ENCODE results near the gene ZSWIM6.

Gene ZSWIM6

GRCh38 chr5:61330845-61331406 lies 1.1 kb upstream of the ZSWIM6 start:
- peak in 1 of 3 donors; percentile 60 for DNase-seq (ENCODE audit: low read depth in 2 of 3, low spot score in 1 of 3)

DNA sequence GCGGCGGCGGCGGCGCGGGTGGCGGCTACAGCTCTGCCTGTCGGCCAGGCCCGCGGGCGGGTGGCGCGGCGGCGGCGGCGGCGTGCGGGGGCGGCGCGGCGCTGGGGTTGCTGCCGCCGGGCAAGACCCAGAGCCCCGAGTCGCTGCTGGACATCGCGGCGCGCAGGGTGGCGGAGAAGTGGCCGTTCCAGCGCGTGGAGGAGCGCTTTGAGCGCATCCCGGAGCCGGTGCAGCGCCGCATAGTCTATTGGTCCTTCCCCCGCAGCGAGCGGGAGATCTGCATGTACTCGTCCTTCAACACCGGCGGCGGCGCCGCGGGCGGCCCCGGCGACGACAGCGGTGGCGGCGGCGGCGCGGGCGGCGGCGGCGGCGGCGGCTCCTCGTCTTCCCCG lies 296 bp downstream of the ZSWIM6 start:
- no peak for DNase-seq (ENCODE audit: low read depth in 2 of 3, low spot score in 1 of 3)

- DNase-seq (ENCODE audit: low read depth in 2 of 3, low spot score in 1 of 3), result no peak
Measured at GRCh38 chr5:61332851-61333320, 828 bp downstream of the ZSWIM6 start.

- no peak for DNase-seq (ENCODE audit: low read depth in 2 of 3, low spot score in 1 of 3)
Measured at GRCh38 chr5:61333321-61333953, 1.4 kb downstream of the ZSWIM6 start.

GRCh38 chr5:61333954-61334867 lies 2.2 kb downstream of the ZSWIM6 start:
- DNase-seq (ENCODE audit: low read depth in 2 of 3, low spot score in 1 of 3), result no peak

DNA sequence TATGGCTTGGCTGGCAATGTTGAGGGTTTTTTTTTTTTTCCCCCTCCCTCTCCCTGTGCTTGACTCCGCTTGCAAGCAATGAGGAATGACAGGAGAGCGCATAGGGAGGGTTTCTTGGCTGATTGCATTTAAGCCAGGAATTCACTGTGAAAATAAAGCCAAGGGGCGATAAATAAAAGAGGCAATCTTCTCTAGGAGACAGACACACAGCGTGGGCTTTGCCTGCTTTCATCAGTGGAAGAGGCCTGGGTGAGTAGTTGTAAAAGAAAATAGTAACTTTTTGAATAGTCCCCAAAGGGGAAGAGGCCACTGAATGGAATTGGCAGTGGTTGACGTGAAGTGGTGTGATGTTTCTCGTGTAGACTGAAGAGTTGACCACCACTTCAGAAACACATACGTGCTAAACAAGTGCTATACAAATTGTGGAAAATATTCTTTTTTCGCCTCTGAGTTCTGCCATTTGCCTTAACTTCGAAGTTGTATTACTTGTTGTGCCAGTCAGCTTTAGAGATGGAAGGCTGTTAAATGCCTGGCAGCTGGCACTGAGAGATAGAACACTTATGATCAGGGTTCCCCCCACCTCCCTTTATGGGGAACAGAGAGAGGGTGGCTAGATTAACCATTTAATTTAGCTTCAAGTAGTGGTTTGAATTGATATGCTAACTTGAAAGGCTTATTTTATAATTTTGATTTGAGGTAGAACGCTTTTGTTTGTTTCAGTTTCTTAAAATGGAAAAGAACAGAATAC lies 3.0 kb downstream of the ZSWIM6 start:
- no peak for DNase-seq (ENCODE audit: low read depth in 2 of 3, low spot score in 1 of 3)

GRCh38 chr5:61339764-61340163 lies 7.7 kb downstream of the ZSWIM6 start:
- no peak for DNase-seq (ENCODE audit: low read depth in 2 of 3, low spot score in 1 of 3)

DNA sequence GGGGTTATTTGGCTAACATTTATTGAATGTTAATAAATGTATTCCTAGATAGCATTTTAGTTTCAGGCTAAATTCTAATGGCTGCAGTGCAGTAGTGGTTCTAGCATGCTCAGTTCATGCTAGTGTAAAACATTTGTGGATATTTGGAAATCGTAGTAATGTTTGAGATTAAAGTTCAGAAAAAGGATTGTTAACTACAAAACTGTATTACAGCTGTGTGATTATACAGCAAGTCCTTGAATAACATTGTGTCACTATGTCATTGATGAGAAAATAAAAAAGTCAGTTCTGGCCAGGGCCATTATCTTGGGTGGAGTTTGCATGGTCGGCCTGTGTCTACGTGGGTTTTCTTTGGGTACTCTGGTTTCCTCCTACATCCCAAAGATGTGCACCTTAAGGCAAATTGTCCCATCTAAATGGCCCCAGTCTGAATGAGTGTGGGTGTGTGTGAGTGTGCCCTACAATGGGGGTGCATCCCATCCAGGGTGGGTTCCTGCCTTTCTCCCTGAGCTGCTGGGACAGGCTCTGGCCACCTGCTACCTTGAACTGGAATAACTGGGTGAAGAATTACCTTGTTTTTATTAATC lies 8.8 kb downstream of the ZSWIM6 start:
- no peak for DNase-seq (ENCODE audit: low read depth in 2 of 3, low spot score in 1 of 3)

GRCh38 chr5:61342071-61342501 lies 10.0 kb downstream of the ZSWIM6 start:
- no peak for DNase-seq (ENCODE audit: low read depth in 2 of 3, low spot score in 1 of 3)

DNA sequence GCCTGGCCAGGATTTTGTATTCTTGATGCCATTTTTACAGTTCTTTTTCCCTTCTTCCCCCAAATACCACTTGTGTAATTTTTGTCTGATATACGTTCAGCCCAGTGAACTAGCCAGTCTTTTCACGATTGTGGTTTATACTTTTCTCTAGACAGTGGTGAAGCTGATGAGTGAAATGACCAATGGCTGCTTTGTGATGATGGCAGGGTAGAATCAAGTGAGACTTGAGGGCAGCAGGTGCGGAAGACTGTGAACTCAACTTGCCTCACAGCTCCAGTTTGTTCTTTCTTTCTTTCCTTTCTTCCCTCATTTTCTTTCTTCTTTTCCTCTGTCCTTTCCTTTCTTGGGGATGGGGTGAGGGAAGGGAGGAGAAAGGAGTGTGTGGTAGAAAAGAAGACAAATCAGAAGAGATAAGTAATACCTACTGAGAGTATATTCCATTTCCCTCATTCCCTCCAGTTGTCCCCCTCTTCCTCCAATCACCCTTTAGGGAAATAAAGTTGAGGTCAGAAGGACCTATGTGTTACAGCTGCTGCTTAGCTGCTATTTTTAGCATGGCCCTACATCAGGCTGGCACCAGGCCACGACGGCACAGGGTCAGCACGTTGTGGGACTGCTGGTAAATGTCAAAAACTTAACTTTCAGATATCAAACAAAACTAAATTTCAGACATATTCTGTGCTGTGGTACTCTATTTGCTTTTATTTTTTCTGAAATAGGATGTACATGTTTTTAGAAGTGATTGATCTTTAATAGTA lies 12.3 kb downstream of the ZSWIM6 start:
- no peak for DNase-seq (ENCODE audit: low read depth in 2 of 3, low spot score in 1 of 3)

- no peak for DNase-seq (ENCODE audit: low read depth in 2 of 3, low spot score in 1 of 3)
Measured at GRCh38 chr5:61346511-61346910, 14.5 kb downstream of the ZSWIM6 start.

DNA sequence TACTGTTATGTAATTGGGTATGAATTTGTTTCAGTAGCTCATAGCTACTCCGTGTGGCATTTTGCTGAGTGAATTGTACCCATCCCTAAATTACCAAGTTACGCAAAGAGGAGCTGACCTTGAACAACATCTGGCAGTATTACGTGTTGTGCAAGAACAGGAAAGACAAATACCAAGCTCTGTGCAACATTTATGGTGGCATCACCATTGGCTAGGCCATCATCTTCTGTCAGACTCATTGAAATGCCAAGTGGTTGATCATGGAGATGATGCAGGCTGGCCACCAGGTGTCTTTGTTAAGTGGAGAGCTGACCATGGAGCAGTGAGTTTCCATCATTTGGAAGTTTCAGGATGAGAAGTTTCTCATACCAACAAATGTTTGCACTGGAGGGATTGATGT lies 15.0 kb downstream of the ZSWIM6 start:
- no peak for DNase-seq (ENCODE audit: low read depth in 2 of 3, low spot score in 1 of 3)

GRCh38 chr5:61348447-61348846 lies 16.4 kb downstream of the ZSWIM6 start:
- no peak for DNase-seq (ENCODE audit: low read depth in 2 of 3, low spot score in 1 of 3)

- no peak for DNase-seq (ENCODE audit: low read depth in 2 of 3, low spot score in 1 of 3)
Measured at GRCh38 chr5:61349935-61350334, 17.9 kb downstream of the ZSWIM6 start.

GRCh38 chr5:61350535-61350934 lies 18.5 kb downstream of the ZSWIM6 start:
- DNase-seq (ENCODE audit: low read depth in 2 of 3, low spot score in 1 of 3), result no peak

- no peak for DNase-seq (ENCODE audit: low read depth in 2 of 3, low spot score in 1 of 3)
Measured at GRCh38 chr5:61351733-61352132, 19.7 kb downstream of the ZSWIM6 start.

GRCh38 chr5:61352180-61352579 lies 20.1 kb downstream of the ZSWIM6 start:
- DNase-seq (ENCODE audit: low read depth in 2 of 3, low spot score in 1 of 3), result no peak

- DNase-seq (ENCODE audit: low read depth in 2 of 3, low spot score in 1 of 3), result no peak
Measured at GRCh38 chr5:61352612-61353156, 20.6 kb downstream of the ZSWIM6 start.

- DNase-seq (ENCODE audit: low read depth in 2 of 3, low spot score in 1 of 3), result no peak
Measured at GRCh38 chr5:61353293-61353692, 21.2 kb downstream of the ZSWIM6 start.

DNA sequence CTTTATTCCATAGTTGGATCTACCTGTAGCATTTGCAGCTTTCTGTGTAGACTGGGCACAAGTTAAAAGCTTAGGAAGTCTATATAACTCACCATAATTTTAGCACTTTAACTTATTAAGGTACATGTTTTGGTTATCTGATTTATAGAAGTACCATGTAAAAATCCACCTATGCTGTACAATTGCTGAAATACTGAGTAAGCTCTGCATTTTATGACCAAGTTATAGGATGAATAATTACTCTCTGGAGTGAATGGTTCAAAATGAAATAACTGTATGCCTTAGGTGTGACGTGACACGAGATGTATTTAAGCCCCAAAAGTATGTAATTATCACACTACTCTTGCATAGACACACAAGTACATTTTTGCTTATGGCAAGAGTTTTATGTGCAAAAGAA lies 22.1 kb downstream of the ZSWIM6 start:
- no peak for DNase-seq (ENCODE audit: low read depth in 2 of 3, low spot score in 1 of 3)
